HepG2 (cell line): ENCODE results near the gene DOLK. TPM values are rescaled to one million over a fixed set of nuclear protein-coding genes. Genes with fewer than 3 reads are reported as not detected.
A peak's percentile ranks its signal among the peaks of the same experiment; 100 is the strongest.

ENCODE experiments used
- ARHGAP35 ChIP-seq: sonication (generic); formaldehyde crosslinking; IDR thresholded peaks from 2 replicates; pipeline ENCODE4 v1.9.0; 2022; ENCODE audit warnings: mild to moderate bottlenecking, inconsistent platforms, moderate library complexity, missing genetic modification reagents, borderline replicate concordance
- ATF1 ChIP-seq: IDR thresholded peaks from 2 replicates; pipeline ENCODE4 v1.6.1; 2016; ENCODE audit warnings: mild to moderate bottlenecking, control low read depth
- DR1 ChIP-seq: sonication (generic); formaldehyde crosslinking; IDR thresholded peaks from 2 replicates; pipeline ENCODE4 v1.8.0; 2021; ENCODE audit warnings: mild to moderate bottlenecking, missing genetic modification reagents, inconsistent platforms
- HDAC1 ChIP-seq: sonication (generic); formaldehyde crosslinking; IDR thresholded peaks from 2 replicates; pipeline ENCODE4 v1.5.1; 2020; ENCODE audit warnings: mild to moderate bottlenecking, missing genetic modification reagents
- HMGA1 ChIP-seq: sonication (generic); formaldehyde crosslinking; conservative IDR thresholded peaks from 2 replicates; pipeline ENCODE4 v1.4.0; 2020; ENCODE audit warnings: missing genetic modification reagents
- HOXD1 ChIP-seq: sonication (generic); formaldehyde crosslinking; IDR thresholded peaks from 2 replicates; pipeline ENCODE4 v1.5.0; 2020; ENCODE audit warnings: missing genetic modification reagents
- MAFF ChIP-seq: IDR thresholded peaks from 2 replicates; pipeline ENCODE4 v1.6.1; 2011; ENCODE audit warnings: low read depth, low read length, improper control_type of control experiment
- MIER3 ChIP-seq: IDR thresholded peaks from 2 replicates; pipeline ENCODE4 v1.6.1; 2016; ENCODE audit warnings: missing compliant biosample characterization, borderline replicate concordance
- MXI1 ChIP-seq: IDR thresholded peaks from 3 replicates; pipeline ENCODE4 v1.6.1; 2012; ENCODE audit warnings: low read depth, low read length, inconsistent platforms, borderline replicate concordance
- RARG ChIP-seq: sonication (generic); formaldehyde crosslinking; IDR thresholded peaks from 2 replicates; pipeline ENCODE4 v1.4.0; 2020; ENCODE audit warnings: low read depth, mild to moderate bottlenecking, missing genetic modification reagents
- RNF2 ChIP-seq: fragments of 450-650 bp; conservative IDR thresholded peaks from 2 replicates; pipeline ENCODE4 v1.6.1; 2016; ENCODE audit warnings: low read depth
- SSRP1 ChIP-seq: IDR thresholded peaks from 2 replicates; pipeline ENCODE4 v1.6.1; 2016; ENCODE audit warnings: control low read depth
- THAP11 ChIP-seq: IDR thresholded peaks from 2 replicates; pipeline ENCODE4 v1.6.1; 2016; ENCODE audit warnings: missing biosample characterization, missing genetic modification reagents
- ZMYM3 ChIP-seq: sonication (generic); formaldehyde crosslinking; IDR thresholded peaks from 2 replicates; pipeline ENCODE4 v1.5.1; 2020; ENCODE audit warnings: mild to moderate bottlenecking, missing genetic modification reagents
- ZMYM4 ChIP-seq: sonication (generic); formaldehyde crosslinking; IDR thresholded peaks from 2 replicates; pipeline ENCODE4 v1.8.1; 2023; ENCODE audit warnings: mild to moderate bottlenecking, missing genetic modification reagents
- ZNF121 ChIP-seq: sonication (generic); formaldehyde crosslinking; IDR thresholded peaks from 2 replicates; pipeline ENCODE4 v1.5.0; 2020; ENCODE audit warnings: mild to moderate bottlenecking, missing genetic modification reagents
- ZNF343 ChIP-seq: sonication (generic); formaldehyde crosslinking; IDR thresholded peaks from 2 replicates; pipeline ENCODE4 v1.4.0; 2020; ENCODE audit warnings: mild to moderate bottlenecking, missing genetic modification reagents
- ZNF446 ChIP-seq: sonication (generic); formaldehyde crosslinking; IDR thresholded peaks from 2 replicates; pipeline ENCODE4 v1.5.0; 2020; ENCODE audit warnings: mild to moderate bottlenecking, missing genetic modification reagents
- ZNF768 ChIP-seq: sonication (generic); formaldehyde crosslinking; IDR thresholded peaks from 2 replicates; pipeline ENCODE4 v1.4.0; 2020; ENCODE audit warnings: missing genetic modification reagents
- ZNF792 ChIP-seq: IDR thresholded peaks from 2 replicates; pipeline ENCODE4 v1.6.1; 2016
- ZSCAN21 ChIP-seq: sonication (generic); formaldehyde crosslinking; IDR thresholded peaks from 2 replicates; pipeline ENCODE4 v1.8.0; 2022; ENCODE audit warnings: mild to moderate bottlenecking, missing genetic modification reagents, moderate library complexity, borderline replicate concordance
- polyA plus RNA-seq, 8 experiments: library from polyadenylated mRNA; depleted of rRNA in 3 of 8; stranded (reverse) in 7 of 8; unstranded in 1 of 8; fragments of >200 nt; fragmentation: Illumina TruSeq in 4 of 8; extraction: Trizol in 4 of 8; gene quantifications; 2 replicates each; pipeline versions ENCODE4 v1.2.1 to v1.2.3, GENCODE V29; 2011 to 2016; ENCODE audit warnings: low read depth in 4 of 8, missing spikeins in 1 of 8, mixed read lengths in 1 of 8; ENCODE audit not compliant: insufficient read depth in 1 of 8
- total RNA-seq, 5 experiments: library from RNA; depleted of rRNA; stranded (reverse); fragments of >200 nt; fragmentation: Illumina TruSeq; extraction: Trizol; gene quantifications; 2 replicates each; pipeline ENCODE4 v1.2.3, GENCODE V29; 2016; ENCODE audit warnings: low read depth in 1 of 5
- TF ChIP-seq, protein P1 (sequence below): sonication (generic); formaldehyde crosslinking; IDR thresholded peaks from 2 replicates; pipeline ENCODE4 v1.5.1; 2020; ENCODE audit warnings: mild to moderate bottlenecking, missing genetic modification reagents
- TF ChIP-seq, protein P2 (sequence below): sonication (generic); formaldehyde crosslinking; IDR thresholded peaks from 2 replicates; pipeline ENCODE4 v1.5.0; 2020; ENCODE audit warnings: missing genetic modification reagents, mild to moderate bottlenecking, borderline replicate concordance
- TF ChIP-seq, protein P3 (sequence below): sonication (generic); formaldehyde crosslinking; conservative IDR thresholded peaks from 2 replicates; pipeline ENCODE4 v1.4.0; 2020; ENCODE audit warnings: missing genetic modification reagents
- TF ChIP-seq, protein P4 (sequence below): sonication (generic); formaldehyde crosslinking; IDR thresholded peaks from 2 replicates; pipeline ENCODE4 v1.5.0; 2020; ENCODE audit warnings: mild to moderate bottlenecking, missing genetic modification reagents

DOLK gene
- total and polyA plus RNA-seq, 2 of the 13 experiments (the other 11 are each of a cell fraction or from before 2014, with no cell fraction given): 15.4 to 18.7 TPM

DNA sequence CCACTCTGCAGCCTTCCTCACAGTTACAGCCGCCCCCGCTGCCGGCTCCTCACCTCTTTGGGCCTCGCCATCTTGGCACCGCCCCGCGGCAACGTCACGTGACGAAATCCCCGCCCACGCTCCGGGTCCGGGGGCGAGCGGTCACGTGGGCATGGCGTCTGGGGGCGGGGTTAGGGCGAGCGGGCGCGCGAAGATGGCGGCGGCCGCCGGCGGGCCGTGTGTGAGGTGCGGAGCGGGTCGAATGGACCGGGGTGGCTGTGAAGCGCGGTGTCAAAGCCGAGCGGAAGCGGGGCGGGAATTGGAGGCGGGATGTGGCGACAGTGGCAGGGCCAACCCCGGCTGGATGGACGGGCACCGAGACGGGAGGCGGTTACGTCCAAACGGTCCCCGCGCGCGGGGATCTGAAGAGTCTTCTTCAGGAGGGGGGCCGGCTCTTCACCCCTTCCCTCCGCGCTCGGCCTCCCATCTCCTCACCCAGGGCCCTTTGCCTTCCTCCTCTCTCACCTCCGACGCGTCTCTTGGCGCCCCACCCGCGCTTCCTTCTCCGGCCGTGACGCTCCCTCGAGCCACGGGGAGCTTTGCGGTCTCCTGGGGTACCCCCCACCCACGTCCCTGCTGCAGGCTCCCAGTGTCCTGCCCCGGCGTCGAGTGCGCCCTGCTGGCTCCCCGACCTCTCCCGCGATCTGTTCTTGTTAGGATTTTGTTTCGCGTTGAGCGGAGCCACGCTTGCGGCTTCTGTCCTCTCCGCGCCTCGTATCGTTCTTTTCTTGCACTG lies at the start of gene DOLK, which contains the start of gene NUP188 (continued):
- TF ChIP-seq, protein P1, sequence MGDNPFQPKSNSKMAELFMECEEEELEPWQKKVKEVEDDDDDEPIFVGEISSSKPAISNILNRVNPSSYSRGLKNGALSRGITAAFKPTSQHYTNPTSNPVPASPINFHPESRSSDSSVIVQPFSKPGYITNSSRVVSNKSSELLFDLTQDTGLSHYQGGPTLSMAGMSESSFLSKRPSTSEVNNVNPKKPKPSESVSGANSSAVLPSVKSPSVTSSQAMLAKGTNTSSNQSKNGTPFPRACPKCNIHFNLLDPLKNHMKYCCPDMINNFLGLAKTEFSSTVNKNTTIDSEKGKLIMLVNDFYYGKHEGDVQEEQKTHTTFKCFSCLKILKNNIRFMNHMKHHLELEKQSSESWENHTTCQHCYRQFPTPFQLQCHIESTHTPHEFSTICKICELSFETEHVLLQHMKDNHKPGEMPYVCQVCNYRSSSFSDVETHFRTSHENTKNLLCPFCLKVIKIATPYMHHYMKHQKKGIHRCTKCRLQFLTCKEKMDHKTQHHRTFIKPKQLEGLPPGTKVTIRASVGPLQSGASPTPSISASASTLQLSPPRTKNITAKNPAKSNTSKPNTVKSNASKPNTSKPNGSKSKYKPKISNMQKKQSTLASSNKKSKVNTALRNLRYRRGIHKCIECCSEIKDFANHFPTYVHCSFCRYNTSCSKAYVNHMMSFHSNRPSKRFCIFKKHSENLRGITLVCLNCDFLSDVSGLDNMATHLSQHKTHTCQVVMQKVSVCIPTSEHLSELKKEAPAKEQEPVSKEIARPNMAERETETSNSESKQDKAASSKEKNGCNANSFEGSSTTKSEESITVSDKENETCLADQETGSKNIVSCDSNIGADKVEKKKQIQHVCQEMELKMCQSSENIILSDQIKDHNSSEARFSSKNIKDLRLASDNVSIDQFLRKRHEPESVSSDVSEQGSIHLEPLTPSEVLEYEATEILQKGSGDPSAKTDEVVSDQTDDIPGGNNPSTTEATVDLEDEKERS (CRISPR knock-in tag): no peak
- no peak for TF ChIP-seq ZNF768 (CRISPR knock-in tag)
- TF ChIP-seq, protein P2, sequence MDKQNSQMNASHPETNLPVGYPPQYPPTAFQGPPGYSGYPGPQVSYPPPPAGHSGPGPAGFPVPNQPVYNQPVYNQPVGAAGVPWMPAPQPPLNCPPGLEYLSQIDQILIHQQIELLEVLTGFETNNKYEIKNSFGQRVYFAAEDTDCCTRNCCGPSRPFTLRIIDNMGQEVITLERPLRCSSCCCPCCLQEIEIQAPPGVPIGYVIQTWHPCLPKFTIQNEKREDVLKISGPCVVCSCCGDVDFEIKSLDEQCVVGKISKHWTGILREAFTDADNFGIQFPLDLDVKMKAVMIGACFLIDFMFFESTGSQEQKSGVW (CRISPR knock-in tag): no peak
- no peak for TF ChIP-seq HMGA1 (CRISPR knock-in tag)
- no peak for TF ChIP-seq RNF2
- TF ChIP-seq ZNF121 (CRISPR knock-in tag): no peak
- TF ChIP-seq ZMYM3 (CRISPR knock-in tag): no peak
- TF ChIP-seq ZNF343 (CRISPR knock-in tag): peak; percentile 89
- TF ChIP-seq MXI1: peak; percentile 90
- no peak for TF ChIP-seq ATF1 (CRISPR knock-in tag)
- TF ChIP-seq SSRP1 (CRISPR knock-in tag): no peak
- peak; percentile 24 for TF ChIP-seq HOXD1 (CRISPR knock-in tag)
- TF ChIP-seq ZNF446 (CRISPR knock-in tag): peak; percentile 22; the same call in 1 of the 2 replicates
- TF ChIP-seq, protein P3, sequence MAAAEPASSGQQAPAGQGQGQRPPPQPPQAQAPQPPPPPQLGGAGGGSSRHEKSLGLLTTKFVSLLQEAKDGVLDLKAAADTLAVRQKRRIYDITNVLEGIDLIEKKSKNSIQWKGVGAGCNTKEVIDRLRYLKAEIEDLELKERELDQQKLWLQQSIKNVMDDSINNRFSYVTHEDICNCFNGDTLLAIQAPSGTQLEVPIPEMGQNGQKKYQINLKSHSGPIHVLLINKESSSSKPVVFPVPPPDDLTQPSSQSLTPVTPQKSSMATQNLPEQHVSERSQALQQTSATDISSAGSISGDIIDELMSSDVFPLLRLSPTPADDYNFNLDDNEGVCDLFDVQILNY: peak; percentile 51; the same call in 1 of the 2 replicates
- peak; percentile 51; the same call in 1 of the 2 replicates for TF ChIP-seq ZNF792
- no peak for TF ChIP-seq ARHGAP35
- TF ChIP-seq DR1: peak; percentile 85
- TF ChIP-seq MAFF: no peak
- peak; percentile 79 for TF ChIP-seq THAP11 (CRISPR knock-in tag)
- no peak for TF ChIP-seq RARG
- peak; percentile 77 for TF ChIP-seq ZMYM4
- peak; percentile 93 for TF ChIP-seq HDAC1 (CRISPR knock-in tag)
- no peak for TF ChIP-seq ZSCAN21 (CRISPR knock-in tag)
- TF ChIP-seq MIER3 (CRISPR knock-in tag): peak; percentile 56; the same call in 1 of the 2 replicates
- TF ChIP-seq, protein P4, sequence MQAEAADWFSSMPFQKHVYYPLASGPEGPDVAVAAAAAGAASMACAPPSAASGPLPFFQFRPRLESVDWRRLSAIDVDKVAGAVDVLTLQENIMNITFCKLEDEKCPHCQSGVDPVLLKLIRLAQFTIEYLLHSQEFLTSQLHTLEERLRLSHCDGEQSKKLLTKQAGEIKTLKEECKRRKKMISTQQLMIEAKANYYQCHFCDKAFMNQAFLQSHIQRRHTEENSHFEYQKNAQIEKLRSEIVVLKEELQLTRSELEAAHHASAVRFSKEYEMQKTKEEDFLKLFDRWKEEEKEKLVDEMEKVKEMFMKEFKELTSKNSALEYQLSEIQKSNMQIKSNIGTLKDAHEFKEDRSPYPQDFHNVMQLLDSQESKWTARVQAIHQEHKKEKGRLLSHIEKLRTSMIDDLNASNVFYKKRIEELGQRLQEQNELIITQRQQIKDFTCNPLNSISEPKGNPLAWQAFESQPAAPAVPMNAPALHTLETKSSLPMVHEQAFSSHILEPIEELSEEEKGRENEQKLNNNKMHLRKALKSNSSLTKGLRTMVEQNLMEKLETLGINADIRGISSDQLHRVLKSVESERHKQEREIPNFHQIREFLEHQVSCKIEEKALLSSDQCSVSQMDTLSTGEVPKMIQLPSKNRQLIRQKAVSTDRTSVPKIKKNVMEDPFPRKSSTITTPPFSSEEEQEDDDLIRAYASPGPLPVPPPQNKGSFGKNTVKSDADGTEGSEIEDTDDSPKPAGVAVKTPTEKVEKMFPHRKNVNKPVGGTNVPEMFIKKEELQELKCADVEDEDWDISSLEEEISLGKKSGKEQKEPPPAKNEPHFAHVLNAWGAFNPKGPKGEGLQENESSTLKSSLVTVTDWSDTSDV: no peak
